ENCODE results near the gene TBC1D17. TPM values are rescaled to one million over a fixed set of nuclear protein-coding genes. Genes with fewer than 3 reads are reported as not detected.
A peak's percentile ranks its signal among the peaks of the same experiment; 100 is the strongest.

The TBC1D17 gene
- total and polyA plus RNA-seq, 10 of the 15 experiments (the other 5 are each of a cell fraction or from before 2014, with no cell fraction given): 0.42 to 20.4 (median 11.2) TPM

DNA sequence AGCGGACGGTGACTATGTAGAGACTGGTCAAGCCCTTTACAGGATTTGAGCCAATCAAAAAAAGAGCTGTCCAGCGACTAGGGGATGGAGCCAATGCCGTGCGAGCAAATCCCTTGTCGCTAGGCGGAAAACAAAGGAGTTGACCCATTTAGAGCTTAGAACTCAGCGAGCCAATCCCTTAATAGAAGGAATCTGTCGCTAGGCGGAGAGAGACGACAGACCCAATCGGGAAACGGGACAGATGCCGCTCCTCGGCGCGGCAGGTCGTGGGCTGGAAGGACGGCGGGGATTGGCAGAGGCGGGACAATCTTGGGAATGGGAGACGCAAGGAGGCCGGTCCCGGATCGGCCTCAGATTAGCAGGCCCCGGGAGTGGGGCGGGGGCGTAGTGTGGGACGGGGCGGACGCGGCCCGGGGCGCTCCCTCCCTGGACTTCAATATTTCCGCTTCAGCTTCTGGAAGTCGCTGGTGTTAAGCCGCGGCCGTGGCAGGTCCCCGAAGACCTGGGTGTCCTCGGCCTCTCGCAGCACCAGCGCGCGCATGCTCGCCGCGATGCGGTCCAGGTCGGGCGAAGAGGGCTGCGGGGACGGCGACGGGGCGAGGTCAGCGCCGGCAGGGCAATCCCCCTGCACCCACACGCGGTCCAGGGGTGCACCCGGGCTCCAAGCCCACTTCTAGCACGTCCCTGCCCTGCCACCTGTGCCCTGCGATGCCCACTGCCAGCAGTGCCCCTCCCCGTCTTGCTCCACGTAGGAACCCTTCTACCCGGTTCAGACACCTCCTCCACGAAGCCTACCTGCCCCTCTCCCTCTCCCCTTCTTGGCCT lies 7.8 kb upstream of the TBC1D17 start (continued):
- TF ChIP-seq MXI1 (IDR thresholded peaks at IDR 0.05; ENCODE audit: low read depth, low read length) (no peak; the same call in 1 of the 2 replicates), BACH1 (IDR thresholded peaks at IDR 0.05; ENCODE audit: borderline replicate concordance) (peak; percentile 79; the same call in 1 of the 2 replicates), TARDBP (IDR thresholded peaks at IDR 0.05; ENCODE audit: borderline replicate concordance) (no peak), EP300 (IDR thresholded peaks at IDR 0.05; ENCODE audit: borderline replicate concordance in 1 of 2, control insufficient read depth in 1 of 2, low read depth in 2 of 2, low read length in 2 of 2) (no peak; a peak in 1 of 4 replicates), RELA (IDR thresholded peaks at IDR 0.05; ENCODE audit: borderline replicate concordance, partially characterized antibody) (no peak), MEF2A (IDR thresholded peaks at IDR 0.05; ENCODE audit: insufficient read depth, low read depth, low read length) (no peak)
- TF ChIP-seq, protein P1, sequence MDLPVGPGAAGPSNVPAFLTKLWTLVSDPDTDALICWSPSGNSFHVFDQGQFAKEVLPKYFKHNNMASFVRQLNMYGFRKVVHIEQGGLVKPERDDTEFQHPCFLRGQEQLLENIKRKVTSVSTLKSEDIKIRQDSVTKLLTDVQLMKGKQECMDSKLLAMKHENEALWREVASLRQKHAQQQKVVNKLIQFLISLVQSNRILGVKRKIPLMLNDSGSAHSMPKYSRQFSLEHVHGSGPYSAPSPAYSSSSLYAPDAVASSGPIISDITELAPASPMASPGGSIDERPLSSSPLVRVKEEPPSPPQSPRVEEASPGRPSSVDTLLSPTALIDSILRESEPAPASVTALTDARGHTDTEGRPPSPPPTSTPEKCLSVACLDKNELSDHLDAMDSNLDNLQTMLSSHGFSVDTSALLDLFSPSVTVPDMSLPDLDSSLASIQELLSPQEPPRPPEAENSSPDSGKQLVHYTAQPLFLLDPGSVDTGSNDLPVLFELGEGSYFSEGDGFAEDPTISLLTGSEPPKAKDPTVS (IDR thresholded peaks at IDR 0.05; ENCODE audit: low read depth, low read length): no peak
- TF ChIP-seq, protein P2, sequence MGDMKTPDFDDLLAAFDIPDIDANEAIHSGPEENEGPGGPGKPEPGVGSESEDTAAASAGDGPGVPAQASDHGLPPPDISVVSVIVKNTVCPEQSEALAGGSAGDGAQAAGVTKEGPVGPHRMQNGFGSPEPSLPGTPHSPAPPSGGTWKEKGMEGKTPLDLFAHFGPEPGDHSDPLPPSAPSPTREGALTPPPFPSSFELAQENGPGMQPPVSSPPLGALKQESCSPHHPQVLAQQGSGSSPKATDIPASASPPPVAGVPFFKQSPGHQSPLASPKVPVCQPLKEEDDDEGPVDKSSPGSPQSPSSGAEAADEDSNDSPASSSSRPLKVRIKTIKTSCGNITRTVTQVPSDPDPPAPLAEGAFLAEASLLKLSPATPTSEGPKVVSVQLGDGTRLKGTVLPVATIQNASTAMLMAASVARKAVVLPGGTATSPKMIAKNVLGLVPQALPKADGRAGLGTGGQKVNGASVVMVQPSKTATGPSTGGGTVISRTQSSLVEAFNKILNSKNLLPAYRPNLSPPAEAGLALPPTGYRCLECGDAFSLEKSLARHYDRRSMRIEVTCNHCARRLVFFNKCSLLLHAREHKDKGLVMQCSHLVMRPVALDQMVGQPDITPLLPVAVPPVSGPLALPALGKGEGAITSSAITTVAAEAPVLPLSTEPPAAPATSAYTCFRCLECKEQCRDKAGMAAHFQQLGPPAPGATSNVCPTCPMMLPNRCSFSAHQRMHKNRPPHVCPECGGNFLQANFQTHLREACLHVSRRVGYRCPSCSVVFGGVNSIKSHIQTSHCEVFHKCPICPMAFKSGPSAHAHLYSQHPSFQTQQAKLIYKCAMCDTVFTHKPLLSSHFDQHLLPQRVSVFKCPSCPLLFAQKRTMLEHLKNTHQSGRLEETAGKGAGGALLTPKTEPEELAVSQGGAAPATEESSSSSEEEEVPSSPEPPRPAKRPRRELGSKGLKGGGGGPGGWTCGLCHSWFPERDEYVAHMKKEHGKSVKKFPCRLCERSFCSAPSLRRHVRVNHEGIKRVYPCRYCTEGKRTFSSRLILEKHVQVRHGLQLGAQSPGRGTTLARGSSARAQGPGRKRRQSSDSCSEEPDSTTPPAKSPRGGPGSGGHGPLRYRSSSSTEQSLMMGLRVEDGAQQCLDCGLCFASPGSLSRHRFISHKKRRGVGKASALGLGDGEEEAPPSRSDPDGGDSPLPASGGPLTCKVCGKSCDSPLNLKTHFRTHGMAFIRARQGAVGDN (IDR thresholded peaks at IDR 0.05): peak; percentile 68
- TF ChIP-seq, protein P3, sequence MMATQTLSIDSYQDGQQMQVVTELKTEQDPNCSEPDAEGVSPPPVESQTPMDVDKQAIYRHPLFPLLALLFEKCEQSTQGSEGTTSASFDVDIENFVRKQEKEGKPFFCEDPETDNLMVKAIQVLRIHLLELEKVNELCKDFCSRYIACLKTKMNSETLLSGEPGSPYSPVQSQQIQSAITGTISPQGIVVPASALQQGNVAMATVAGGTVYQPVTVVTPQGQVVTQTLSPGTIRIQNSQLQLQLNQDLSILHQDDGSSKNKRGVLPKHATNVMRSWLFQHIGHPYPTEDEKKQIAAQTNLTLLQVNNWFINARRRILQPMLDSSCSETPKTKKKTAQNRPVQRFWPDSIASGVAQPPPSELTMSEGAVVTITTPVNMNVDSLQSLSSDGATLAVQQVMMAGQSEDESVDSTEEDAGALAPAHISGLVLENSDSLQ (IDR thresholded peaks at IDR 0.05): peak; percentile 78
